KMS-11 (cell line): Measurements from ENCODE around the gene EP400.

Experiments
- H2AFZ ChIP-seq: fragments of 200-600 bp; sonication (generic); 2 replicates; pipeline ENCODE4 v1.6.1; 2016; ENCODE audit warnings: antibody characterized with exemption, mixed run types, low read depth
- H3K27ac ChIP-seq: fragments of 200-600 bp; sonication (generic); 2 replicates; pipeline ENCODE4 v1.6.1; 2016; ENCODE audit warnings: mild to moderate bottlenecking, mixed run types
- H3K27me3 ChIP-seq: fragments of 200-600 bp; sonication (generic); 2 replicates; pipeline ENCODE4 v1.6.1; 2017; ENCODE audit warnings: mild to moderate bottlenecking, low read depth, mixed run types, moderate library complexity; ENCODE audit not compliant: insufficient read depth
- H3K36me3 ChIP-seq: fragments of 200-600 bp; sonication (generic); 2 replicates; pipeline ENCODE4 v1.6.1; 2017; ENCODE audit warnings: mild to moderate bottlenecking, mixed run types; ENCODE audit not compliant: insufficient read depth
- H3K4me1 ChIP-seq: fragments of 200-600 bp; sonication (generic); 2 replicates; pipeline ENCODE4 v1.6.1; 2016; ENCODE audit warnings: mild to moderate bottlenecking, low read depth, mixed run types; ENCODE audit not compliant: poor library complexity, severe bottlenecking
- H3K4me2 ChIP-seq: fragments of 200-600 bp; sonication (generic); 2 replicates; pipeline ENCODE4 v1.7.0; 2016; ENCODE audit warnings: mild to moderate bottlenecking, mixed run types
- H3K4me3 ChIP-seq: fragments of 200-600 bp; sonication (generic); IDR thresholded peaks from 2 replicates; pipeline ENCODE4 v1.6.1; 2017; ENCODE audit warnings: low read depth, low read length, mixed read lengths; ENCODE audit not compliant: insufficient read depth
- H3K79me2 ChIP-seq: fragments of 200-600 bp; sonication (generic); 2 replicates; pipeline ENCODE4 v1.6.1; 2016; ENCODE audit warnings: low read depth, mixed run types; ENCODE audit not compliant: insufficient read depth
- H3K9ac ChIP-seq: fragments of 200-600 bp; sonication (generic); 2 replicates; pipeline ENCODE4 v1.6.1; 2016; ENCODE audit warnings: mild to moderate bottlenecking, mixed run types
- H4K20me1 ChIP-seq: fragments of 200-600 bp; sonication (generic); 2 replicates; pipeline ENCODE4 v1.6.1; 2016; ENCODE audit warnings: mild to moderate bottlenecking, mixed run types; ENCODE audit not compliant: insufficient read depth
- CTCF ChIP-seq: fragments of 200-600 bp; sonication (generic); conservative IDR thresholded peaks from 2 replicates; pipeline ENCODE4 v1.6.1; 2017; ENCODE audit warnings: low read depth, mild to moderate bottlenecking, antibody characterized with exemption, low read length, moderate library complexity, mixed read lengths

The EP400 gene

GRCh38 chr12:132014092-132014914 is 64.6 kb downstream of the EP400 start:
- Histone ChIP-seq H3K4me3 (no peak overlapping the region), H4K20me1 (no peaks in the 10 kb centered on the region), H3K27me3 (no peaks in the 10 kb centered on the region), H3K36me3 (no peaks in the 10 kb centered on the region), H3K79me2 (no peaks in the 10 kb centered on the region), H3K27ac (no peak overlapping the region), H3K4me1 (peaks cover 11% of the 10 kb centered on the region), H2AFZ (no peak overlapping the region), H3K4me2 (no peak overlapping the region), H3K9ac (no peak overlapping the region)
- no peak for TF ChIP-seq CTCF

- Histone ChIP-seq H3K36me3 (no peaks in the 10 kb centered on the region), H3K4me3 (no peak overlapping the region), H3K79me2 (no peaks in the 10 kb centered on the region), H3K27me3 (no peaks in the 10 kb centered on the region), H3K4me2 (no peak overlapping the region), H3K4me1 (peaks cover 6% of the 10 kb centered on the region), H2AFZ (no peak overlapping the region), H3K27ac (no peak overlapping the region), H4K20me1 (no peaks in the 10 kb centered on the region), H3K9ac (no peak overlapping the region)
- TF ChIP-seq CTCF: no peak
These were observed 65.2 kb downstream of the EP400 start for GRCh38 chr12:132014915-132015280.

- no peak for TF ChIP-seq CTCF
- Histone ChIP-seq H3K9ac (no peak overlapping the region), H2AFZ (no peak overlapping the region), H3K79me2 (no peaks in the 10 kb centered on the region), H3K27ac (no peak overlapping the region), H4K20me1 (no peaks in the 10 kb centered on the region), H3K4me2 (no peak overlapping the region), H3K4me3 (no peak overlapping the region), H3K36me3 (no peaks in the 10 kb centered on the region), H3K4me1 (no peaks in the 10 kb centered on the region), H3K27me3 (no peaks in the 10 kb centered on the region)
These were observed 66.1 kb downstream of the EP400 start for GRCh38 chr12:132015686-132016430.

GRCh38 chr12:132018193-132018916 is 68.6 kb downstream of the EP400 start:
- H3K4me3 ChIP-seq: no peak overlapping the region
- no peak overlapping the region for H2AFZ ChIP-seq
- H3K27me3 ChIP-seq: no peaks in the 10 kb centered on the region
- H3K4me2 ChIP-seq: no peak overlapping the region
- H3K9ac ChIP-seq: no peak overlapping the region
- no peaks in the 10 kb centered on the region for H3K4me1 ChIP-seq
- H3K27ac ChIP-seq: no peak overlapping the region
- no peak for TF ChIP-seq CTCF
- H3K36me3 ChIP-seq: no peaks in the 10 kb centered on the region
- H4K20me1 ChIP-seq: no peaks in the 10 kb centered on the region
- no peaks in the 10 kb centered on the region for H3K79me2 ChIP-seq
